Keratinocyte (primary cell): ENCODE results near the gene MSH2.

Experiments used
- CTCF ChIP-seq, 3 experiments: IDR thresholded peaks in 1 of 3; conservative IDR thresholded peaks in 1 of 3; optimal IDR thresholded peaks in 1 of 3; 2 replicates in 2 of 3; 3 replicates in 1 of 3; pipeline versions ENCODE3 to v1.5.1; 2011; ENCODE audit warnings: low read length in 3 of 3, mild to moderate bottlenecking in 3 of 3, moderate library complexity in 2 of 3, control low read depth in 1 of 3, inconsistent platforms in 1 of 3; ENCODE audit not compliant: insufficient read depth in 2 of 3; ENCODE audit errors: extremely low read depth in 1 of 3
- EZH2 ChIP-seq: IDR thresholded peaks from one replicate; pipeline ENCODE4 v1.6.1; 2012; ENCODE audit warnings: inconsistent platforms, mild to moderate bottlenecking, low read length, moderate library complexity

DNA sequence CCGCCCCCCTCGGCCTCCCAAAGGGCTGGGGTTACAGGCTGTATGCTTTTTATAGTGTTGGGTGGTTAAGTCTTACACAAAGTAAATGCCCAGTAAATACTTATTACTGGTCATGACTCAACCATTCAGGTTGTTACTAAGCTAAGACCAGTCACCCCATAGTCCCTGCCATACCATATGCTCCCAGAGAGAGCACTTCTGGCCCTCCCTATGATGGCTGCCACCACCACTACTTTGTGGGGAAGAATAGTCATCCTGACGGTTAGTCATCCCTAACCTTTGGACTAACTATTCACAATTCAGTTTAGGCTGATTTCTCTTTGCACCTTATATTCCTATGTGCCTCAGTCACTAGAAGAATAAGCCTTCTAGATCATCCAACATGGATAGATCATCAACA lies 42.0 kb upstream of the MSH2 start:
- TF ChIP-seq CTCF (optimal IDR thresholded peaks at IDR 0.05 in 1 of 3, IDR thresholded peaks at IDR 0.05 in 1 of 3, conservative IDR thresholded peaks at IDR 0.05 in 1 of 3; ENCODE audit: extremely low read depth in 1 of 3, insufficient read depth in 2 of 3, low read length in 3 of 3) (no peak), EZH2 (no peak)
